Mesendoderm (in vitro differentiated cells): ENCODE results near the gene MAS1L.

Experiments
- DNase-seq: peaks from one replicate; pipeline ENCODE4 v3.0.0; 2013
- H2AK5ac ChIP-seq: 2 replicates; pipeline ENCODE4 v1.6.1; 2013; ENCODE audit warnings: low read length, inconsistent platforms
- H2BK120ac ChIP-seq: 2 replicates; pipeline ENCODE4 v1.6.1; 2013; ENCODE audit warnings: low read depth, mild to moderate bottlenecking, low read length, moderate library complexity, mixed read lengths
- H2BK15ac ChIP-seq: replicated peaks from 2 replicates; pipeline ENCODE4 v1.6.1; 2013; ENCODE audit warnings: low read depth, mild to moderate bottlenecking, moderate library complexity
- H2BK5ac ChIP-seq: 2 replicates; pipeline ENCODE4 v1.6.1; 2013; ENCODE audit warnings: low read length, inconsistent platforms
- H3K18ac ChIP-seq: 2 replicates; pipeline ENCODE4 v1.6.1; 2013; ENCODE audit warnings: mild to moderate bottlenecking, low read length, mixed read lengths
- H3K23ac ChIP-seq: one replicate; pipeline ENCODE4 v1.6.1; 2013; ENCODE audit warnings: low read length
- H3K27ac ChIP-seq: 2 replicates; pipeline ENCODE4 v1.5.1; 2013; ENCODE audit warnings: low read depth, mild to moderate bottlenecking, inconsistent platforms, low read length, moderate library complexity
- H3K27me3 ChIP-seq: 2 replicates; pipeline ENCODE4 v1.6.1; 2013; ENCODE audit warnings: low read length, control low read depth, mild to moderate bottlenecking, inconsistent platforms; ENCODE audit not compliant: insufficient read depth, poor library complexity
- H3K36me3 ChIP-seq: 2 replicates; pipeline ENCODE4 v1.6.1; 2013; ENCODE audit warnings: low read length, inconsistent platforms; ENCODE audit not compliant: control insufficient read depth, insufficient read depth
- H3K4ac ChIP-seq: one replicate; pipeline ENCODE4 v1.6.1; 2013; ENCODE audit warnings: low read depth, mild to moderate bottlenecking, low read length, moderate library complexity
- H3K4me1 ChIP-seq: 2 replicates; pipeline ENCODE4 v1.6.1; 2013; ENCODE audit warnings: low read depth, low read length, inconsistent platforms; ENCODE audit not compliant: control insufficient read depth
- H3K4me2 ChIP-seq: 2 replicates; pipeline ENCODE4 v1.6.1; 2013; ENCODE audit warnings: low read length
- H3K4me3 ChIP-seq: 2 replicates; pipeline ENCODE4 v1.5.1; 2013; ENCODE audit warnings: mild to moderate bottlenecking, low read length
- H3K56ac ChIP-seq: one replicate; pipeline ENCODE4 v1.6.1; 2013; ENCODE audit warnings: low read length
- H3K79me1 ChIP-seq: 2 replicates; pipeline ENCODE4 v1.6.1; 2013; ENCODE audit warnings: low read length, inconsistent platforms
- H3K79me2 ChIP-seq: 2 replicates; pipeline ENCODE4 v1.6.1; 2013; ENCODE audit warnings: mild to moderate bottlenecking, low read length; ENCODE audit not compliant: control insufficient read depth, insufficient read depth
- H3K9ac ChIP-seq: 2 replicates; pipeline ENCODE4 v1.6.1; 2013; ENCODE audit warnings: low read length, inconsistent platforms
- H4K5ac ChIP-seq: one replicate; pipeline ENCODE4 v1.6.1; 2013; ENCODE audit warnings: low read length
- H4K8ac ChIP-seq: one replicate; pipeline ENCODE4 v1.6.1; 2013; ENCODE audit warnings: low read depth, mild to moderate bottlenecking, control low read depth, low read length, moderate library complexity
- WGBS: extraction: QIAGEN DNeasy Blood & Tissue Kit; methylation state at CpG from one replicate; pipeline ENCODE4 v1.1.7; 2013; ENCODE audit warnings: low lambda C conversion rate, missing lambda C conversion rate; ENCODE audit not compliant: insufficient coverage; ENCODE audit errors: extremely low coverage; 5-methylcytosine and 5-hydroxymethylcytosine counted together

The MAS1L gene

GRCh38 chr6:29524444-29525310 lies 36.9 kb upstream of the MAS1L start:
- no peak overlapping the region for H3K4me2 ChIP-seq
- H3K79me1 ChIP-seq: no peaks in the 10 kb centered on the region
- no peak overlapping the region for H3K27ac ChIP-seq
- no peak overlapping the region for H3K56ac ChIP-seq
- no peak overlapping the region for H2BK15ac ChIP-seq
- H3K27me3 ChIP-seq: no peaks in the 10 kb centered on the region
- H4K8ac ChIP-seq: no peak overlapping the region
- no peak overlapping the region for H2BK5ac ChIP-seq
- no peak overlapping the region for H3K4ac ChIP-seq
- no peak for DNase-seq
- H3K79me2 ChIP-seq: no peaks in the 10 kb centered on the region
- no peak overlapping the region for H3K9ac ChIP-seq
- H3K36me3 ChIP-seq: no peaks in the 10 kb centered on the region
- no peak overlapping the region for H2AK5ac ChIP-seq
- H4K5ac ChIP-seq: no peak overlapping the region
- no peaks in the 10 kb centered on the region for H3K4me1 ChIP-seq
- no CpG with 5 or more reads among the region's 7 CpGs for WGBS
- no peak overlapping the region for H3K4me3 ChIP-seq
- no peak overlapping the region for H3K18ac ChIP-seq
- H2BK120ac ChIP-seq: no peak overlapping the region
- no peak overlapping the region for H3K23ac ChIP-seq

GRCh38 chr6:29524044-29524443 lies 36.3 kb upstream of the MAS1L start:
- H3K27me3 ChIP-seq: no peaks in the 10 kb centered on the region
- no peak overlapping the region for H4K5ac ChIP-seq
- WGBS: 100% methylated on average over 1 of the region's 2 CpGs
- no peaks in the 10 kb centered on the region for H3K79me1 ChIP-seq
- H3K4me1 ChIP-seq: no peaks in the 10 kb centered on the region
- no peak overlapping the region for H3K9ac ChIP-seq
- no peak overlapping the region for H3K27ac ChIP-seq
- H2BK15ac ChIP-seq: no peak overlapping the region
- H3K4me3 ChIP-seq: no peak overlapping the region
- no peak overlapping the region for H3K56ac ChIP-seq
- no peak overlapping the region for H3K18ac ChIP-seq
- H3K23ac ChIP-seq: no peak overlapping the region
- H3K79me2 ChIP-seq: no peaks in the 10 kb centered on the region
- no peak overlapping the region for H3K4me2 ChIP-seq
- no peak overlapping the region for H2BK120ac ChIP-seq
- H3K36me3 ChIP-seq: no peaks in the 10 kb centered on the region
- H2BK5ac ChIP-seq: no peak overlapping the region
- no peak for DNase-seq
- no peak overlapping the region for H3K4ac ChIP-seq
- no peak overlapping the region for H2AK5ac ChIP-seq
- H4K8ac ChIP-seq: no peak overlapping the region

GRCh38 chr6:29522227-29522626 lies 34.5 kb upstream of the MAS1L start:
- no peak overlapping the region for H2BK15ac ChIP-seq
- H2BK5ac ChIP-seq: no peak overlapping the region

GRCh38 chr6:29521006-29521680 lies 33.4 kb upstream of the MAS1L start:
- WGBS: no CpG with 5 or more reads among the region's 8 CpGs

More at GRCh38 chr6:29522227-29522626, 34.5 kb upstream of the MAS1L start:
- no CpG with 5 or more reads among the region's 2 CpGs for WGBS
- Histone ChIP-seq H3K4me2 (no peak overlapping the region), H3K36me3 (no peaks in the 10 kb centered on the region), H3K27me3 (no peaks in the 10 kb centered on the region), H3K23ac (no peak overlapping the region), H3K4ac (no peak overlapping the region), H4K8ac (no peak overlapping the region), H3K4me3 (no peak overlapping the region), H3K4me1 (no peaks in the 10 kb centered on the region), H3K9ac (no peak overlapping the region), H4K5ac (no peak overlapping the region), H2AK5ac (no peak overlapping the region), H3K27ac (no peak overlapping the region), H3K56ac (no peak overlapping the region), H2BK120ac (no peak overlapping the region), H3K79me1 (no peaks in the 10 kb centered on the region), H3K79me2 (no peaks in the 10 kb centered on the region), H3K18ac (no peak overlapping the region)
- no peak for DNase-seq

GRCh38 chr6:29520232-29520631 lies 32.5 kb upstream of the MAS1L start:
- DNase-seq: no peak
- no peak overlapping the region for H3K56ac ChIP-seq
- no CpG with 5 or more reads among the region's 4 CpGs for WGBS

More at GRCh38 chr6:29521006-29521680, 33.4 kb upstream of the MAS1L start:
- Histone ChIP-seq H3K56ac (no peak overlapping the region), H3K18ac (no peak overlapping the region), H3K9ac (no peak overlapping the region), H3K36me3 (no peaks in the 10 kb centered on the region), H3K4me2 (no peak overlapping the region), H3K23ac (no peak overlapping the region), H2BK5ac (no peak overlapping the region), H4K8ac (no peak overlapping the region), H3K4me3 (no peak overlapping the region), H3K4ac (no peak overlapping the region), H3K4me1 (no peaks in the 10 kb centered on the region), H3K79me2 (no peaks in the 10 kb centered on the region), H3K27ac (no peak overlapping the region), H2BK15ac (no peak overlapping the region), H2BK120ac (no peak overlapping the region), H2AK5ac (no peak overlapping the region), H4K5ac (no peak overlapping the region), H3K27me3 (no peaks in the 10 kb centered on the region), H3K79me1 (no peaks in the 10 kb centered on the region)
- no peak for DNase-seq

More at GRCh38 chr6:29520232-29520631, 32.5 kb upstream of the MAS1L start:
- H2BK15ac ChIP-seq: no peak overlapping the region
- H2AK5ac ChIP-seq: no peak overlapping the region
- H3K4ac ChIP-seq: no peak overlapping the region
- H4K5ac ChIP-seq: no peak overlapping the region
- H3K4me1 ChIP-seq: no peaks in the 10 kb centered on the region
- no peak overlapping the region for H3K4me2 ChIP-seq
- H3K27me3 ChIP-seq: no peaks in the 10 kb centered on the region
- H2BK120ac ChIP-seq: no peak overlapping the region
- H3K4me3 ChIP-seq: no peak overlapping the region
- no peak overlapping the region for H2BK5ac ChIP-seq
- no peaks in the 10 kb centered on the region for H3K36me3 ChIP-seq
- H3K23ac ChIP-seq: no peak overlapping the region
- no peaks in the 10 kb centered on the region for H3K79me2 ChIP-seq
- no peak overlapping the region for H3K27ac ChIP-seq
- H3K18ac ChIP-seq: no peak overlapping the region
- no peak overlapping the region for H3K9ac ChIP-seq
- H3K79me1 ChIP-seq: no peaks in the 10 kb centered on the region
- H4K8ac ChIP-seq: no peak overlapping the region
